AG08395 (cell line): Measurements from ENCODE around the gene PAX7.
A peak's percentile ranks its signal among the peaks of the same experiment; 100 is the strongest.

Experiments used
- DNase-seq: peaks from one replicate; pipeline ENCODE4 v3.0.0; 2012; ENCODE audit warnings: mixed read lengths, low spot score

The PAX7 gene

DNA sequence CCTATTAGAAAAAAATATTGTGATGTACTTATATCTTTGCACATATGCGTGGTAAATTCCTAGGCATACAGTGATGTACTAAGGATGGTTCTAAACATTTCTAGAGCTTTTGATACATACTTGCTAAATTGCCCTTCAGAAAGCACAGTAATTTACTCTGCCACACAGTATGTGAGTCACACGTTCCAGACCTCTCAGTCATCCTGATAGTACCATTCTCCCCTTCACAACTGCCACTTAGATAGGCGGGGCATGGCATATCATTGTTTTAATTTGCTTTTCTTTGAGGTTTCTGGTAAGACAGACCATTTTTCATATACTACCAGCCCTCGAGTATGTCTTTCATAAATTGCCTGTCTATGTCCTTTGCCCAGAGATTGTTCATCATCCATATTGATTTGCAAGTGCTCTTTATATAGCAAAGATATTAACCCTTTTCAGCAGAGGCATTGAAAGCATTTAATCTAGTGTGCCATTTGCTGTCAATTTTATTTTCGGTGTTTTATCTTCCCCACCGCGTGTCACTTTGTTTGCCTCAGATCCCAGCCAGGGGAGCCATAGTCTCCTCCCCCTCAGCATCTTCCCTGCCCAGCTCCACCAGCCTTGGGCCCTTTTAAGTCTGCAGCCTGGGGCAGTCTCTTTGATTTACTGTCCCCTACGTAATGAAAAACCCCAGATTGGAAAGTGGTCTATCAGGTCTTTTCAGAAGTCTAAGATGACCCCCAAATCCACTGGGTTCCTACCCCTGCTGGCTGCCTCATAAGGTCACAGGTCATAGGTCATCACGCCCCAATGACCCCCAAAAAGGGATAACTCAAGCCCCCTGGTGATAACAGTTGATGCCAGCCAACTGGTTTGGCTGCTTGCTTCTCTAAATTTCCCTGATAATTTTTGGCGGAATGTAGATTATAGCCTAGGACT is 11.8 kb upstream of the PAX7 start:
- DNase-seq: no peak

GRCh38 chr1:18619467-18619835 is 11.2 kb upstream of the PAX7 start:
- DNase-seq: no peak

DNA sequence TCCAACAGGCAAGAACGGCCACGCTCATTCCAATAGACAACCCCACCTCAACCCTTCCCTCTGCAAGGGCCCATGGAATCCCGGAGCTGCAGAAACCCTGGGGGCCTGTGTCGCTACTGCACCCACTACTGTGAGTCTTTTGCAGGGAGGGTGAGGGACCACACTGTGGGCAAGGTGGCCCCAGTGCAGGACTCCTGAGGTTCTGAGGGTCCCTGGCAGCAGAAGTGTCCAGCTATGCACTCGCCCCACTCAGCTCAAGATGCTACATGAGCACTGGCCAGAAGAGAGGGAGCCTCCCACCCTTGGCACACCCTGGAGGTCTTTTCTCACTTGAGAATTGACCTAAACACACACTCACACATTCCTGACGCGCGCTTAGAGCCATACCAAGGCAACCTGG is 2.1 kb upstream of the PAX7 start:
- DNase-seq: no peak

GRCh38 chr1:18629659-18630510 is 761 bp upstream of the PAX7 start:
- DNase-seq: no peak

DNA sequence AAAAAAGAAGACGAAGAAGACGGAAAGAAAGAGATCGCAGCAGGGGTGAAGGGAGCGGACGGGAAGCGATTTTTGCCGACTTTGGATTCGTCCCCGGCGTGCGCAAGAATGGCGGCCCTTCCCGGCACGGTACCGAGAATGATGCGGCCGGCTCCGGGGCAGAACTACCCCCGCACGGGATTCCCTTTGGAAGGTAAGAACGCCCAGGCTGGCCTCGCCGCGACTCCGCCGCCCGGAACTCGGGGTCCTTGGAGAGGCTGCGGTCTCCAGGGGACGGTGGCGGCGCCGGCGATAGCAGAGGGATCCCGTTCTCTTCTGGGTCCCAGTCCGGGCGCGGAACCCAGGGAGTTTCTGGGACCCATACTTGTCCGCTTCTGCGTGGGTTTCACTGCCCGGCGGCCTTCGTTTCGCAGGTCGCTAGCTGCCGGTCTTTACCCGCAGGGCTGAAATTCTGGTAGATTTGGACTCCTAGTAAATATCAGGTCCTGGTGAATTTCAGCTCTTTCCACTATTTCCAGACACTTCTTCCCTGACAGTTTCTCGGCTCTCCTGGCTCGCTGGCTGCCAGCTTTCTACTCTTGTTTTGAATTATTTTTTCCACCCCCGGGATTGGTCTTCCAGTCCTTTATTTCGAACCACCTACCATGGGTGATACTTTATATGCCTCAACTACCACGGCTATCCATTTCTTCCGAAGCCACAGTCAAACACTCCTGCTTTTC is 1.0 kb downstream of the PAX7 start:
- no peak for DNase-seq

- no peak for DNase-seq
Observed at GRCh38 chr1:18632218-18632588, 1.6 kb downstream of the PAX7 start.

- no peak for DNase-seq
Observed at GRCh38 chr1:18632783-18633421, 2.3 kb downstream of the PAX7 start.

DNA sequence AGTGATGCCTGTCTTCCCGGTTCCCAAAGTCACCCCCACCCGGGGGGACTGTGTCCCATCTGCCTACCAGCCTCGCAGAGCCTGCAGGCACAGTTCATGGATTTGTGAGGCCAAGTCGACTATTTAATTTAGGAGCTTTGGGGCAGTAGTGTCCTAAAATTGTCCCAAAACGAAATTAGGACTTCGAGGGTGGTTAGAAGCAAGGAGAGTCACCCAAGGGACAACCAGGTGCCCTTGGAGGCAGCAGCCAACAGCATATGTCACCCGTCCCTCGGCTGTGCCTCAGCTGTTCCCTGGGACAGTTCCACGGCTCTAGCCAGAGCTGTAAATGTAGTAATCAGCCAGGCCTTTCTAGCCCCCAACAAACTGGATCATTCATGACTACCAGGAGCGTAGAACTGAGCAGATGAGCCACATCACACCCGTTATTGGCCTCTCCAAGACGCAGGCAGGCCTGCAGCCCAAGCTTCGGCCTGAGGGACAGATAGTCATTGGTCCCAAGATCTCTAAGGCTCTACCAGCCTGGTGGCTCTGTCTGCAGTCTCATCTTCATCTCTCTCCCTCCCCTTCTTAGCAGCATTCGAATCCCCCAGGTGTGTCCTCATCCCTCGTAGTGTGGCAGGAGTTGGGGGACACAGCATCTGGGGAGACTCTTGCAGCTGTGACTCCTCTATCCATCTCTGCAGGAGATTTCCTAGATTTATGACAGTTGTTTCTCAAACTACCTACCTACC is 2.9 kb downstream of the PAX7 start:
- no peak for DNase-seq

- no peak for DNase-seq
Observed at GRCh38 chr1:18634276-18634675, 3.6 kb downstream of the PAX7 start.

DNA sequence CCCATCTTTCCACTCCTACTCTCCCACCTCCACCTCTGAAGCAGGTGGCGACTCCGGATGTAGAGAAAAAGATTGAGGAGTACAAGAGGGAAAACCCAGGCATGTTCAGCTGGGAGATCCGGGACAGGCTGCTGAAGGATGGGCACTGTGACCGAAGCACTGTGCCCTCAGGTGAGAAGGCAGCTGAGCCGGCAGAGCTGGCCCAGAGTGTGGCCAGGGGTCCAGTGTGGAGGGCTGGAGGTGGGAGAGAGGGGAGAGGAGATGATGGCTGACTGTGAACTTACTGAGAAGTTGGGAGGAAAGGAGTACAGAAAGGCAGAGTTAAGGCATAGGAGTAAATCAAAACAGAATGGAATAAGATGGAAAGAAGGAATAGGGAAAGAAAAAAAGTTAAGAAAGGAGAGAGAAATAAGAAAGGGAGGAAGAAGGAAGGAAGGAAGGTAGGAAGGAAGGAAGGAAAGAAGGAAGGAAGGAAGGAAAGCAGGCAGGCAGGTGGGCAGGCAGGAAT is 4.5 kb downstream of the PAX7 start:
- no peak for DNase-seq

GRCh38 chr1:18635891-18636595 is 5.4 kb downstream of the PAX7 start:
- DNase-seq: peak; percentile 37

GRCh38 chr1:18636596-18637508 is 6.2 kb downstream of the PAX7 start:
- DNase-seq: no peak

DNA sequence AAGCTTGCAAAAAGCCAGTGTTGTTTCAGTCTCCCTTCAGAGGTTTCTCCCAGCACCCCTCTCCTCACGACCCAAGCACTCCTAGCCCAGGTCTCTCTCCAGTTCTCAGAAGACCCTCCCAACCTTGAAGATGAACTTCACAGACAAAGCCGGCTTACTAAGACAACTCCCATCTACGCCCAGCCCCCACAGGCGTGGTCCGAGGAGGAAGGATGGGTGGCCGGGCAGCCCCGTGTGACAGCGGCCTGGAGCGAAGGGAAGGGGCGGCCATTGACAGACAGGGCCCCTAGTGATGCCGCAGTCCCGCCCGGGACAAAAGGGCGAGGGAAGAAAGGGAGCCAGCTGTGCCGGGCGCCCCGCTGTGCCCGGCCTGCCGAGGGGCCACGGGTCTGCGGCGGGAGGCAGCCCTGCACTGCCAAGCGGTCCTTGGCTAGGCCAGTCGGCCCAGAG is 6.9 kb downstream of the PAX7 start:
- no peak for DNase-seq

DNA sequence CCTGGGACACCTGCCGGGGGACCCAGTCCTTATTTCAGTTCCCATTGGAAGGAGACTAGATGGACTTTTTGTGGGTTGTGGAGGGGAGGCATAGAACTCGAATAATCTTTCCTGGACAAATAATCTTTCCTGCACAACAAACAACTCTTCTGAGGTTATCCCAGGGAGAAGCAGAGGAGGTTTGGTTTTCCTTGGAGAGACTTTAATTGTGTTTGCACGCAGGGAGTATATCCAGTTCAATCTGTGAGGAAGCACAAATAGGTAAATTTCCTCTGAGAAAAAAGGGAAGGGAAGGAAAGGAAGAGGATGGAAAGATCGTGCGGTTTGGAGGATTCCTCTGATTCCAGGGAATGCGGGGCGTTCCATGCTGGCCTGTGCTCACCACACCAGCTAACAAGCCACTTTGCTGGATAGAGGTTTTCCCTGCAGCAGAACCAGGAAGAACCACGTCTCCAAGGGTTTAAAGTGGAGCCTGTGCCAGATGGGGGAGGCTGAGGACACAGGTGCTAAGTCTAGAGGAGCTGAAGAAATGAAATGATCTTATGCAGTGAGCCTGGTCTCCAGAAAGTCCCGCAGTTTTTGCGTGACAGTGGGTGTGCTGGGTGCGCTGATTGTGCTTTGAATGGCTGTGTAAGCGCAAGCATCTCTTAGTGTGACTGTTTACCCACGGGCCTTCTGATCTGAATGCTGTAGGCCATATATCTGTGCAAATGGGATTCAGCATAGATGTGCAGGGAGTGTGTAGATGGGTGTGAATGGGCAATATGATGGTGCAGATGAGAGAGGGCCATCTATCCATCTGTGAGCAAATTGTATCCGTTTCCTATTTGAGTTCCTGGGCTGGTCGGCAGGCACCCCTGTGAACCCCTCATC is 7.6 kb downstream of the PAX7 start:
- DNase-seq: no peak

DNA sequence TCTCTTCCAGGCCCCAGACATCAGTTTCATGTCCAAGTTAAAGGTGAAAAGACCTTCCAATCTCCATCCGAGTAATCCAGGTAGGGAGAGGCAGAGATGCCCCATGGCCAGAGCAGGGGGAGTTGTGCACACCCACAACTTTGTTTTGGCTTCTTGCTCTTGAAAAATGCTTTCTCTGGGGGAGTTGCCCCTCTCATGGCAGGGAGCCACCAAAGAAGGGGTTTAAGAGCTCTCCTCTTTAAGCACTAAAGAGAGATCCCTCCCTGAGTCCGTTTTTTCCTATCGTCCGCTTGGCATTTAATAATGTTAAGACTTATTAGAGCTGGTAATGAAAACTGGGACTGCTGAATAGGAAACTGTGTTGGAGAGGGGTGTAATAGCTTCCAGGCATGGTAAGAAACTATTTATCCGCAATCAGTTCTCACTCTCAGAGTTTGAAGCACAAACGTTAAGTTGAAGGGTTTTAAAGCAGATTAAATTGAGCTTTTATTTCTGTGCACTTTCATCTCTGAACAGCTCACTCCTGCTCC is 8.3 kb downstream of the PAX7 start:
- no peak for DNase-seq

- DNase-seq: no peak
Observed at GRCh38 chr1:18639368-18640055, 8.9 kb downstream of the PAX7 start.

- no peak for DNase-seq
Observed at GRCh38 chr1:18640228-18641004, 9.8 kb downstream of the PAX7 start.
